Measurements from ENCODE around the gene SHE.

The SHE gene

GRCh38 chr1:154446292-154446691 is 55.9 kb downstream of the SHE start:
- no peak for DNase-seq (ENCODE audit: low read depth)

DNA sequence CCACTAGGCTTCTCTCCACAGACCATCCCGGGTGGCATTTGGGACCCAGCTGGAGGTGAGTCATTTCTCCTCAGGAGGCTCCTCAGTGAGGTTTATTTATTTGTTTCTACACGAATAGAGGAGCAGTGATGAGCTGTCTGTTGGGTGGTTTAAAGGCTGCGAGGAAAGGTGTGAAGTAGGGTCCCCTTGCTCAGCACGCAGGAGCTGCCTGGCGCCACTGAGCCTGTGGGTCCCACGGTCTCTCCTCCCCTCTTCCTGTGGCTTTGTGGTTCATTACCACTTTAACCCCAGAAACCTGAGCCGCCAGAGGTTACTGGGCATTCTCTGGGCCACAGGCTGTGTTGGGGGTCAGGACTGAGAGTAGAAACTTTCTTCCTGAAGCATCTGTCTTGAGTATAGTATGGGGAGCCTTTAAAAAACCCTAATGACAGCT is 57.2 kb downstream of the SHE start:
- no peak for DNase-seq (ENCODE audit: low read depth)

DNA sequence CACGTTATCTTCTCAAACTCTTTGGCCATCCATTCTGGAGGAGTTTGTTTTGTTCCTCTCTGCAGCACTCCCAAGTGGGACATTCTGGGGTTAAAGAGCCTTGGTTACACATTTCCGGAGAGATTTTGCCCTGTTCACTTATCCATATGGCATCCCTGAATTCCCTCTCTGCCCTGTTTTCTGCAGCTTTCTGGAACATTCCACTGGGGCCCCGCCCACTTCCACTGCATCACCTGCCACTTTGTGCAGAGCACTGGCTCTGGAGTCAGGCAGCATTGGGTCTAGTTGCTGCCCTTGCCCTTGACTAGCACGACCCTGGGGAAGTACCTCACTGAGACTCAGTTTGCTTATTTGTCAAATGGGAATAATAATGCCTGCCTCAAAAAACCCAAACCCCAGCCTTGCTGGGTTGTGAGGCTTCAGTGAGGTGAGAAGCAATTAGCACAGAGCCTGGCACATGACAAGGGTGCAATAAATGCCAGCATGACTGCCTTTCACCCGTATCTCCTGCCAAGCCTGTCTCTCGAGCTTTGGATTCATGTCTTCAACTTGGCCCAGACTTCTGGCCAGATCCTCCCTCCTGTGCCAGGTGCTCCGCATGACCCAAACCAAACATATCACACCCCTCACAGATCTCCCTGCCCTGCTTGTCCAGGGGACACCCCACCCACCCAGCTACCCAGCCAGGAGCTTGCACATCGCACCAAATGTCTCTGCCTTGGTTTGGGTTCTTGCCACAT is 58.8 kb downstream of the SHE start:
- DNase-seq (ENCODE audit: low read depth) = no peak

DNA sequence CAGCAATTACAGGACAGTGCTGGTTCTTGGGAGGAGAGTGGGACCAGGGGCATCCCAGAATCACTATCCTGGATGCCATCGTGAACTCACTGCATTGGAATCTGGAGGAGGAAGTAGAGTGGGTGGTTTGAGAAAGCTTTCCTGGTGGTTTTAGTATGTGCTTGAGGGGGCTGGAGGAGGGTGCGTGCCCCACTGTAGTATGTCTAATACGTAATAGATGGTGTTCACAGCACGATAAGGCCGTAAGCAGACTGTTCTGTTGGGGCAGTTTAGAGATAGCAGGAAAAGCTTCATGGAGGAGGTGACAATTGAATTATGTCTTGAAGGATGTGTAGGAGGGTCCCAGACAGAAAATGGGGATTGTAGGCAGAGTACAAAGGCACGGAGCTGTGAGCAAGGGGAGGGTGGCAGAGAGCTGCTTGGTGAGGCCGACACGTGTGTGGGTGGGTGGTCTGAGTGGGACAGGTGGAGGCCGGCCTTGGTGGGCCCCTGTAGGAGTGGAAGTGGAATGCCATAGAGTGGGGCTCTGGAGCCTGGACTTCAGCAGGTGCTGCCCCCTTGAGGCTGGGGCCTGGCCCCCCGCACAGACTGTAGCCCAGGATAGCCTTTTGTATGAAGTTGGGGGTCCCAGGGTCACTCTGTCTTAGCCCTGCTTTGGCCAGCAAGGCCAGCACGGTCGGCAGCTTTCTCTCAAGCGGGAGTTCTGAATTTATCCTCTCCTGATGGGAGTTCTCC is 60.0 kb downstream of the SHE start:
- no peak for DNase-seq (ENCODE audit: low read depth)

DNA sequence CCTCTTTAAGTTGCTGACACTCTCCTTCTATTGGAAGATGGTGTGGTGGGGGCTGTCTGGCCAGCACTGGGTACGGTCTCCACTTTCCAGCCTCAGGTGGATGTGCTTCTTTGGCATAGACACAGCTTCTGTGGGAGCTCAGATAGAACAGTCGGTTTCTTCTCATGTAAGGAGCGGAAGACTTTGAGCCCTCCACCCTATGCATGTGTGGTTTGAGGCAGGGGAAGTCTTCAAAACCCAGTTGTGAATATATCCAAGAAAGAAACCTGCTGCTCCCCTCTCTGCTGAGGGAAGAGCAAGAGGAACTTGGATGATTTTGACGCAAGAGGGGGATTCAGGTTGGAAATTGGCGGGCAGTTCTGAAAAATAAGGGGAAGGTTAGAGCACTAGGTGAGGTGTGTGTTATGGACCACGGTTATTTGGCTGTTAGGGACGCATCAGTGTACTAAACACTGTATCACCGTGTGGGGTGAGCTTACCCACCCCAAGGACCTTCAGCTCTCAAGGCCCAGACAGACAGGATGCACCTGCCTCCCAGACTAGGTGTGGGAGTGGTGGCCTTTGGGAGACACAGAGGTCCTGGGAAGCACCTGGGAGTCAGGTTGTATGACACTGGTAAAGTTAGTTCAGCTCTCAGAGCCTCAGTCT is 60.8 kb downstream of the SHE start:
- no peak for DNase-seq (ENCODE audit: low read depth)

DNA sequence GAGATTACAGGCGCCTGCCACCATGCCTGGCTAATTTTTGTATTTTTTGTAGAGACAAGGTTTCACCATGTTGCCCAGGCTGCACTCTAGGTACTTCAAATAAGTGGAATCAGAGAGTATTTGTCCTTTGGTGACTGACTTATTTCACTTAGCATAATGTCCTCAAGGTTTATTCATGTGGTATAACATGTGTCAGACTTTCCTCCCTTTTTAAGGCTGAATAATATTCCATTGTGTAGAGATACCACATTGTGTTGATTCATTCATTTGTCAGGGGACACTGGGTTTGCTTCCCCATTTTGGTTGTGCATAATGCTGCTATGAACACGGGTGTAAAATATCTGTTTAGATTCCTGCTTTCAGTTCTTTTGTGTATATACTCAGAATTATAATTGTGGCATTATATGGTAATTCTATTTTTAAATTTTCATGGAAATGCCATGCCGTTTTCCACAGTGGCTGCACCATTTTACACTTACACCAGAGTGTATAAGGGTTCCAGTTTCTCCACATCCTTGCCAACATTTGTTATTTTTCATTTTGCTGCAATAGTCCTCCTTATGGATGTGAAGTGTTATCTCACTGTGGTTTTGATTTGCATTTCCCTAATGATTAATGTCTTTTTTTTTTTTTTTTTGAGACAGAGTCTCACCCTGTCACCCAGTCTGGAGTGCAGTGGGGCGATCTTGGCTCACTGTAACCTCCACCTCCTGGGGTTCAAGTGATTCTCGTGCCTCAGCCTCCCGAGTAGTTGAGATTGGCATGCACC is 62.0 kb downstream of the SHE start:
- no peak for DNase-seq (ENCODE audit: low read depth)

DNA sequence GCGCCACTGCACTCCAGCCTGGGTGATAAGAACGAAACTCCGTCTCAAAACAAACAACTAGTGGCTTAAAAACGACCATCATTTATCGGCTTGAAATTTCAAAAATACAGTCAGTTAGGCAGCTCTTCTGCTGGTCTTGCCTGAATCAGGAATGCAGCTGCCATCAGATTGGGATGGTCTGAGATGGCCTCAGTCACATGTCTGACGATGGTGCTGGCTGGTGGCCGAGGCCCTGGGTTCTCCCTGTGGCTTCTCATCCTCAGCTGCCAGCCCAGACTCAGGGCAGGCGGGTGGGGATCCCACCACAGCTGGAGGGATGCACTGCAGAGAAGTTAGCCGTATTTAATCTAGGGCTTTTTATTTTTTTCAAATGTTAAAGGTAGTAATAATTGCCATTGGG is 65.8 kb downstream of the SHE start:
- no peak for DNase-seq (ENCODE audit: low read depth)

- DNase-seq (ENCODE audit: low read depth) = no peak
Measured at GRCh38 chr1:154435599-154436200, 66.5 kb downstream of the SHE start.

DNA sequence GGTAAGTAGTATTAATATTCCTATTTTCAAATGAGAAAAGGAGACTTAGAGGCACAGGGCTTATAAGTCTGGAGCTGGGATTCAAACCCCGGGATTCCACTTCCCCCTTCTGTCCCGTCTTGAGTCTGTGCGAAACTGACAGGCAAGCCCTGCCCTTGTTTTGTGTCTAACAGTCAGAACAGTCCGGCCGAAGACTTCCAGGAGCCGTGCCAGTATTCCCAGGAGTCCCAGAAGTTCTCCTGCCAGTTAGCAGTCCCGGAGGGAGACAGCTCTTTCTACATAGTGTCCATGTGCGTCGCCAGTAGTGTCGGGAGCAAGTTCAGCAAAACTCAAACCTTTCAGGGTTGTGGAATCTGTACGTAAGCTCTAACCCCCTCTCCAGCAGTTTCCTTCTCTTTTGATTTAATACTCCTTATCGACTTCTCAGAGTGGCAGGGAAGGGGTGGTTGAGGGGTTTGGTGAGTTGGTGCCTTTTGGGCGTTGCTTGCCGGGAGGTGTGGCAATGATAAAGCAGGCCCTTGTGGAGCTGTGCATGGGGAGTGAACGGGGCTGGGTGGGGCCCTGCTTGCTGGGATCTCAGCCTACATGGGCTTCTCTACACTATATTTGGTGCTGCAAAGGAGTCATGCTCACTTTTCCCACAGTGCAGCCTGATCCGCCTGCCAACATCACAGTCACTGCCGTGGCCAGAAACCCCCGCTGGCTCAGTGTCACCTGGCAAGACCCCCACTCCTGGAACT is 67.7 kb downstream of the SHE start:
- no peak for DNase-seq (ENCODE audit: low read depth)

DNA sequence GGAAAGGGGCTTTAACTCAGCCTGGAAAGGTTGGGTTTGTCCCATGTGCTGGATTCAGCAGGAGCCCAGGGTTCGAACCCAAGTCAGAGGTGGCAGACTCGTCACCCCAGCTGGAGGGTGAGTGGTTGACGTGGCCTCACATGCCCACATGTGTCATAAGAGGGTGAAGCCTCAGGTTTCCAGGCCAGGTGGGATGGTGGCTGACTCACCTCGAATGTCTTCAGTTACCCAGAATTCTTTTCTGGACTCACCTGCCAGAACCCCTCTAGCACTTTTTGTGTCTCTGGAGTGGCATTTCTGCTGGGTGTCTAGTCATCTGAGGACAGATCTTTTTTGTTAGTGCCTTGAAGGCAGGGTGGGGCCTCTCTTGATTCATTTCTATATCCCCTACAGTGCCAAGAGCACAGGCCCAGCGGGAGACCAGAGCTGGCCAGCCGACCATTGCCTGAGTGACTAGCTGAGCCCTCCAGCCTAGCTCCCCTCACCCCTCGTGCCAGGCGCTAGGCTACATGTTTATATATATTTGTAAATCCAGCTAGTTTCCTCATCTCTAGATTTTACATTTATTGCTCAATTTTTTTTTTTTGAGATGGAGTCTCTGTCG is 68.9 kb downstream of the SHE start:
- DNase-seq (ENCODE audit: low read depth) = no peak

DNA sequence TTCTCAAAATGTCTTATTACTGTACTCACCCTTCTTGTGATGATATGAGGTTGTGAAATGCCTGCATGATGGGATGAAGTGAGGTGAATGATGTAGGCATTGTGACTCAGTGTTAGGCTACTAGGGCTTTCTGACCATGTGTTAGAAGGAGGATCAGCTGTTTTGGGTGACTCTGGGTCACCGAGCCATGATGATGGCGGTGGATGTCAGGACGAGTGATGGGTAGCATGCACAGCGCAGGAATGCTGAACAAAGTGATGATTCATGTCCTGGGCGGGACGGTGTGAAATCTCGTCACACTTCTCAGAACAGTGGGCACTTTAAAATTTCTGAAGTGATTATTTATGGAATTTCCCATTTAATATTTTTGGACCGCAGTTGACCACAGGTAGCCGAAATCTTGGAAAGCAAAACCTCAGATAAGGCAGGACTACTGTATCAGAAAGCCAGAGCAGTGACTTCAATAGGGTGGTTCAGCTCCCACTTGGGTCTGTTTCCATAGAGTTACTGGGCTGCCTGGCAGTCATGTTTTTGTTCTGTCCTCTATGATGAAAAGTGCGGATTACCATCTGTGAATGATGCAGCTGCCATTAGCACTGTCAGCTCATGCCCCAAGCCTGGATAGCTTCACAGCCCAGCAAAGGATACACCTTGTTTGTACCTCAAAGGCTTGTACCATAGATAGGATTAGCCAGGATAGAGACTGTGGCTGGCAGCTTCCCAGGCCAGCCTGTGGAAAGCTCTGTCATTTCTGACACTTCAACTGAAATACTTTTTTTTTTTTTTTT is 70.4 kb downstream of the SHE start:
- DNase-seq (ENCODE audit: low read depth) = peak; percentile 37

- DNase-seq (ENCODE audit: low read depth) = no peak
Measured at GRCh38 chr1:154430903-154431302, 71.3 kb downstream of the SHE start.

GRCh38 chr1:154429841-154430611 is 72.2 kb downstream of the SHE start:
- DNase-seq (ENCODE audit: low read depth) = no peak

Data from T-helper 22 cell (primary cell).